ENCODE measurements around the gene ATP11A. TPM values are rescaled to one million over a fixed set of nuclear protein-coding genes. Genes with fewer than 3 reads are reported as not detected.

ATP11A gene
- total RNA-seq, 2 experiments from 2014 or later, result 63.1 to 68.4 TPM

GRCh38 chr13:112655913-112656312 is 33.9 kb upstream of the ATP11A start:
- CTCF ChIA-PET, result no interaction called here
- Mint-ChIP-seq H3K4me1 (no peaks in the 10 kb centered on the region), H3K4me3 (no peak overlapping the region), H3K27me3 (peaks cover 6% of the 10 kb centered on the region), H3K9me3 (no peaks in the 10 kb centered on the region), H3K27ac (no peak overlapping the region), H3K36me3 (ENCODE audit: low read depth) (no peaks in the 10 kb centered on the region)
- POLR2A ChIA-PET, result no interaction called here
- no peak for DNase-seq

DNA sequence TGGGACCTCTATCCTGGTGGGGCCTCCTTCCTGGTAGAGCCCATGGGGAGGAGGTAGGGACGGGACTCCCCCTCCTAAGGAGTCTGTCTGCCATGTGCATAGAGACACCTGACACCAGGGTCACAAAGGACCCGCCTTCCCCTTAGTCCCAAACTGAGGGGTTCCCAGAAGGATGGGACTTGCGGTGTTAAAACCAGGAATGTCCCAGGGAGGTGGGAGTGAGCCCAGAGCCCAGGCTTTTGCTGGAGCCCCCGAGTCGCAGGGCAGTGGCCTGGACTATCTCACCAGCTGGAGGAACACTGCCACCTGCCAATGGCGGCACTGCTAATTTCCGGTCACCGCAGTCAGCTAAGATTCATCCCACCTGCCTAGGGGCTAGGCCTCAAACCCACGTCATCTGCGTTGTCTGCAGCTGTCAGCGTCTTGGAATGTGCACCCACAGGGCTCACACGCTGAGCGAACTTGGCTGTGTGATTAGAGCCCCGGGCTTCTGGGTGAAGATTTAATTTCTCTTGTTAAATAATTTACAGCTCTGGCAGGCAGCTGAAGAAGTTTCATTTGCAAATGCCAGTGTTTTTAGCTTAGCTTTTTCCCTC is 31.9 kb upstream of the ATP11A start:
- peaks cover 2% of the 10 kb centered on the region for H3K9me3 Mint-ChIP-seq
- no peak for DNase-seq
- no peaks in the 10 kb centered on the region for H3K4me1 Mint-ChIP-seq
- no peak overlapping the region for H3K27ac Mint-ChIP-seq
- H3K27me3 Mint-ChIP-seq, result no peaks in the 10 kb centered on the region
- H3K4me3 Mint-ChIP-seq, result no peak overlapping the region
- no peaks in the 10 kb centered on the region for H3K36me3 Mint-ChIP-seq (ENCODE audit: low read depth)
- ChIA-PET CTCF (no interaction called here), POLR2A (no interaction called here)

DNA sequence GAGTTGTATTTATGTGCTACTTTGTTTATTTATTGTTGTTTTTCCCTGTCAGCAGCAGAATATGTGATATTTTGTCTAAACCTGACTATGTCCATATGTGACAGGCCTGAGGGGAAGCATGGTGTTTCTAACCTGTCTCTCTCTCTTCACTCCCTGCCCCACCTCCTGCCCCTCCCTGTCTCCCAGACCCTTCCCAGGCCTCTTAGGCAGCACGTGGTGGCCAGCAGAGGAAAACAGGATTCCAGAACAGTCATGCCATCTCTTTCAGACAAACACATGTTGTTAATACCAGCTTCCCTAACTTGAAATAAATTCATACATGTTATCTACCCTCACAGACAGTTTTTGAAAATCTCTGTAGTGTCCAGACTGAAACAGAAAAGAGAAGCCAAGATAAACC is 31.0 kb upstream of the ATP11A start:
- Mint-ChIP-seq H3K4me1 (no peaks in the 10 kb centered on the region), H3K9me3 (peaks cover 2% of the 10 kb centered on the region), H3K4me3 (no peak overlapping the region), H3K36me3 (ENCODE audit: low read depth) (no peaks in the 10 kb centered on the region), H3K27ac (no peak overlapping the region), H3K27me3 (no peaks in the 10 kb centered on the region)
- ChIA-PET CTCF (no interaction called here), POLR2A (no interaction called here)
- no peak for DNase-seq

GRCh38 chr13:112661291-112661690 is 28.5 kb upstream of the ATP11A start:
- H3K27me3 Mint-ChIP-seq, result no peaks in the 10 kb centered on the region
- CTCF ChIA-PET, result interaction anchor here (0.8 kb wide), 1 partner anchor 9 kb away, joined by 4 read pairs; no protein-coding TSS in a partner anchor

GRCh38 chr13:112664501-112665203 is 25.2 kb upstream of the ATP11A start:
- DNase-seq, result no peak
- CTCF ChIA-PET, result interaction anchor here (0.6 to 1.7 kb wide), 2 partner anchors 9 to 490 kb away, joined by 4 to 5 read pairs; no protein-coding TSS in a partner anchor
- Mint-ChIP-seq H3K4me3 (no peak overlapping the region), H3K9me3 (peaks cover 2% of the 10 kb centered on the region), H3K27me3 (no peaks in the 10 kb centered on the region), H3K27ac (no peak overlapping the region), H3K36me3 (ENCODE audit: low read depth) (no peaks in the 10 kb centered on the region), H3K4me1 (no peaks in the 10 kb centered on the region)
- POLR2A ChIA-PET, result no interaction called here

More at GRCh38 chr13:112661291-112661690, 28.5 kb upstream of the ATP11A start:
- POLR2A ChIA-PET, result no interaction called here
- no peak overlapping the region for H3K27ac Mint-ChIP-seq
- DNase-seq, result no peak
- no peaks in the 10 kb centered on the region for H3K36me3 Mint-ChIP-seq (ENCODE audit: low read depth)
- H3K4me1 Mint-ChIP-seq, result no peaks in the 10 kb centered on the region
- H3K9me3 Mint-ChIP-seq, result peaks cover 2% of the 10 kb centered on the region
- no peak overlapping the region for H3K4me3 Mint-ChIP-seq

DNA sequence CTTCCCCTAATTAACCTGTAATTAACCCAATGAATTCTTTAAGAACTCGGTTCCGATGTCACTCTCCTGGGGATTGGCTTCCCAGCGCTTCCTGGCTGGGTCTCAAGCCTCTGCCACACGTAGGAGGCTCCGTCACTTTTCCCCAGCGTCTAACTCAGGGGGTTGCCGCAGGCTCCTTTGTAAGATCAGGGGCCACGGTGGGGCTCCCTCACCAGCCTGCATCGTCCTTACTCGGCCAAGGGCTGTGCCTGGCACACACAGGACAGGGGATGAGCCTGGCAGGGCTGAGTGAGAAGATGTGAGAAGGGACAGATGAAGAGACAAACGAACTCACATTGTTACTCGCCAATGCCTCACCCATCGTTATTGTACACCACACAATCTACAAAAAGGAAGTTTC is 20.9 kb upstream of the ATP11A start:
- no peak overlapping the region for H3K4me3 Mint-ChIP-seq
- CTCF ChIA-PET, result no interaction called here
- no peaks in the 10 kb centered on the region for H3K9me3 Mint-ChIP-seq
- no peaks in the 10 kb centered on the region for H3K27me3 Mint-ChIP-seq
- no peak overlapping the region for H3K27ac Mint-ChIP-seq
- no peak for DNase-seq
- H3K36me3 Mint-ChIP-seq (ENCODE audit: low read depth), result no peaks in the 10 kb centered on the region
- H3K4me1 Mint-ChIP-seq, result peaks cover 16% of the 10 kb centered on the region
- POLR2A ChIA-PET, result no interaction called here

DNA sequence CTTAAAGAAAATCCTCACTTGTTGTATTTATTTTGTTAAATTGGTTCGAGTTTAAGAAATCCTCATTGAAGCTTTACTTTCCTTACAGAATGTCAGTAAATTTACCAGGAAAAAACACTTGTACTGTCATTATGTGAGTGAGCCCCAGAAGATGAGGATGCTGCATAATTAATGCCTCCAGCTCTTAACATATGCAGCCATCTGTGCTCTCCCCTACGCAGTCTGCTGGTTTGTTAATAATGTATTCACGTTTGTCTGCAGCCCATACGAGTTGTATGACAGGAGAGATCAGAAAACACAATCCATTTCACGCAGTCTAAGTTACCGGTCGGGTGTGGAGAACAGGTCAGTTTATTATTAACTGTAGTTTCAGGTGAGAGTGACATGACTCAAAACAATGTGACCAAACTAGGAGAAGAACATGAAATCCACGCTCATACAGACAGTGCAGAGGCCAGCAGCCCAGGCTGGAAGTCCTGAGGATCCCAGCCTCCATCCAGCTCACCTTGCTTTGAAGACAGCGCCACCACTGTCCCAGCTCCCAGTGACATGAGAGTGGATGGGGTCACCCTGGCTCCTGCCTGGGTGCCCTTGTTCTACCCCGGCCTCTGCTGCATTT is 19.8 kb upstream of the ATP11A start:
- H3K4me1 Mint-ChIP-seq, result peaks cover 26% of the 10 kb centered on the region
- no peaks in the 10 kb centered on the region for H3K27me3 Mint-ChIP-seq
- no peaks in the 10 kb centered on the region for H3K9me3 Mint-ChIP-seq
- no peak overlapping the region for H3K27ac Mint-ChIP-seq
- ChIA-PET POLR2A (no interaction called here), CTCF (interaction anchor here (0.6 kb wide), 1 partner anchor 8 kb away, joined by 4 read pairs; no protein-coding TSS in a partner anchor)
- H3K36me3 Mint-ChIP-seq (ENCODE audit: low read depth), result no peaks in the 10 kb centered on the region
- H3K4me3 Mint-ChIP-seq, result no peak overlapping the region
- DNase-seq, result no peak

GRCh38 chr13:112670864-112671263 is 19.0 kb upstream of the ATP11A start:
- ChIA-PET POLR2A (no interaction called here), CTCF (no interaction called here)
- no peaks in the 10 kb centered on the region for H3K36me3 Mint-ChIP-seq (ENCODE audit: low read depth)
- H3K27me3 Mint-ChIP-seq, result no peaks in the 10 kb centered on the region
- no peak overlapping the region for H3K4me3 Mint-ChIP-seq
- H3K9me3 Mint-ChIP-seq, result no peaks in the 10 kb centered on the region
- no peak overlapping the region for H3K27ac Mint-ChIP-seq
- peaks cover 32% of the 10 kb centered on the region for H3K4me1 Mint-ChIP-seq
- DNase-seq, result no peak

GRCh38 chr13:112671359-112671758 is 18.5 kb upstream of the ATP11A start:
- ChIA-PET CTCF (no interaction called here), POLR2A (no interaction called here)
- no peaks in the 10 kb centered on the region for H3K9me3 Mint-ChIP-seq
- H3K36me3 Mint-ChIP-seq (ENCODE audit: low read depth), result no peaks in the 10 kb centered on the region
- no peak overlapping the region for H3K4me3 Mint-ChIP-seq
- H3K27ac Mint-ChIP-seq, result no peak overlapping the region
- H3K4me1 Mint-ChIP-seq, result peaks cover 35% of the 10 kb centered on the region
- H3K27me3 Mint-ChIP-seq, result no peaks in the 10 kb centered on the region
- no peak for DNase-seq

DNA sequence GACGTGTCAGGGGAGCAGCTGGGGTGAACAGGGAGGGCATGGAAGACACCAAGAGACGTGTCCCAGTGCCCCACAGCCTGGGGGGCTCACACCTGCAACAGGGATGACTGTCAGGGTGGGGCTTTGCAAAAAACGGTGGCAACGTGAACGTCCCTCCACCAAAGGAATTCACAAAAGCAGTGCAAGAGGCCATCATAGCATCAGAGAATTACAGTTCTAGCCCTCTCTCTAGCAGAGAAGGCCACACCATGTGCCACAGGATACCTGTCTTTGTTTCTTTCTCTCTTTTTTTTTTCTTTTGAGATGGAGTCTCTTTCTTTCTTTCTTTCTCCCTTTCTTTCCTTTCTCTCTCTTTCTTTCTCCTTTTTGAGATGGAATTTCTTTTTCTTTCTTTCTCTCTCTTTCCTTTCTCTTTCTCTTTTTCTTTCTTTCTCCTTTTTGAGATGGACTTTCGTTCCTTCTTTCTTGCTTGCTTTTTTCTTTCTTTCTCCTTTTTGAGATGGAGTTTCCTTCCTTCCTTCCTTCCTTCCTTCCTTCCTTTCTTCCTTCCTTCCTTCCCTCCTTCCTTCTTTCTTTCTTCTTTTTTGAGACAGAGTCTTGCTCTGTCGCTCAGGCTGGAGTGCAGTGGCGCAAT is 17.1 kb upstream of the ATP11A start:
- H3K27ac Mint-ChIP-seq, result peak overlapping the region; percentile 65
- ChIA-PET CTCF (no interaction called here), POLR2A (interaction anchor here (0.7 kb wide), 1 partner anchor 144 kb away, joined by 3 read pairs; no protein-coding TSS in a partner anchor)
- no peaks in the 10 kb centered on the region for H3K9me3 Mint-ChIP-seq
- H3K27me3 Mint-ChIP-seq, result peaks cover 3% of the 10 kb centered on the region
- DNase-seq, result no peak
- peaks cover 35% of the 10 kb centered on the region for H3K4me1 Mint-ChIP-seq
- H3K36me3 Mint-ChIP-seq (ENCODE audit: low read depth), result no peaks in the 10 kb centered on the region
- no peak overlapping the region for H3K4me3 Mint-ChIP-seq

DNA sequence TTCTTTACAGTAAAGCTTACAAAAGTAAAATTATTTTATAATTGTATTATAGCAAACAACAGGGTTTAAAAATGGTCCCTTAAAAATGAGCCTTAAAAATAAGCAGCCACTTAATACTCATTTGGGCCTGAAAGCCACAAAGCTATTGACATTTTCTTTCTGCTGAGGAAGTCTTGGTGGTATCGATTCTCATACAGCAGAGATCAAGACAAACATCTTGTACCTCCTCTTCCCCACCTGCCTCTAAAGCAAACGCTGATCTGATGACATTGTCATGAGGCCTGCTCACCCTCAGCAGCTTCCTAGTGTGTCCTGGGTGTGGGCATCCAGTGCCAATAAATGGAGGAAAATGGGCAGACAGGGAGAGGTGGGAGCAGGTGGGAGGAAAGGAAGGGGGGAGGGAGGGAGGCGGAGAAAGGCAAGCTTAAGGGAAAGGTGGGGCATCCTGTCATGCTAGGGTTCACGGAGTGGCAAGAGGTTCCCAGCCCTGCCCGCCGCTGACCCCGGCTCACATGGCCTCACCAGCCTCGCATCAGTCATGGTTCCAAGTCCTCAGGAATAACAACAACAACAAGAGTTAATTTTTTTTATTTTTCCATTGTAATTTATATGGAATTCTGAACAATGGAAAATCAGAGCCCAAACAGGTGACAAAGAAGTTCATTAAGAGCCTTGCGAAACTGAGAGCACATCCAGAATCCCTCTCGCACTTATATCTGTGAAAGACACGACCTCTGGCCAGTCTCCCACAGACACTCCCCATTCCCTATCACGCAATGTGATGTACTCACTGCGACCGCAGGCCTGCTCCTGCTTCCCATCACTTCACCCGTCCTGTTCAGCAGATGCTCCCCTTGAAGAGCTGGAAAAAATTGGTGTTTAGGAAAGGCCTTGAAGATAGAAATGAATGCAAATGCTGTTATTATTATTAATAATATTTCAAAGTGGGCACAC is 15.1 kb upstream of the ATP11A start:
- peak overlapping the region; percentile 46 for H3K4me3 Mint-ChIP-seq
- H3K9me3 Mint-ChIP-seq, result no peaks in the 10 kb centered on the region
- ChIA-PET CTCF (interaction anchor here (1.0 to 1.1 kb wide), 2 partner anchors 10 to 30 kb away, joined by 3 to 4 read pairs; no protein-coding TSS in a partner anchor), POLR2A (no interaction called here)
- peak overlapping the region; percentile 87 for H3K27ac Mint-ChIP-seq
- H3K27me3 Mint-ChIP-seq, result peaks cover 3% of the 10 kb centered on the region
- H3K4me1 Mint-ChIP-seq, result peaks cover 35% of the 10 kb centered on the region
- peak; percentile 19 for DNase-seq
- H3K36me3 Mint-ChIP-seq (ENCODE audit: low read depth), result no peaks in the 10 kb centered on the region

DNA sequence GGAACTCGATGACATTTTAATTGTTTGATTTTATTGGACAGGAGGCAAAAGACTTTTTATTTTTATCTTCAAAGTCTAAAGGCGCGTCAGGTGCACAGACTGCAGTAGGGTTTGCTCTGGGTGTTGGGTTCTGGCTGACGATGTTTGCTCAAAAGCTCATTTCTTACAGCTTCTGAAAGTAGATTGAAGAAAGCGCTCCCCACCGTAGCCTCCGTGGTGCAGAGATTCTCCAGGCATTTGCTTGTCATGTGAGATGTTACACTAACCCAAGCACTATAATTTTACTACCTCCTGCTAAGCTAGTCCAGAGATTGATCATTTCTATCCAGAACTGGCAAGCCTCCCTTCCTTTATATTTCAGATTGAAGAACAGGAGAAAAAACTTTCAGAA is 14.5 kb upstream of the ATP11A start:
- Mint-ChIP-seq H3K27ac (no peak overlapping the region), H3K27me3 (peaks cover 3% of the 10 kb centered on the region), H3K36me3 (ENCODE audit: low read depth) (no peaks in the 10 kb centered on the region), H3K9me3 (no peaks in the 10 kb centered on the region), H3K4me3 (no peak overlapping the region), H3K4me1 (peaks cover 35% of the 10 kb centered on the region)
- ChIA-PET CTCF (interaction anchor here (1.1 kb wide), 1 partner anchor 30 kb away, joined by 3 read pairs; no protein-coding TSS in a partner anchor), POLR2A (no interaction called here)
- no peak for DNase-seq

Data from activated CD4-positive, alpha-beta T cell treated with anti-CD3 and anti-CD28 coated beads, Interleukin-2, amount 10 ng/mL, durations not matched to agents 7 days and 5 days (primary cell).